ENCODE data around the gene ANKFY1.

- TF ChIP-seq, protein P1, sequence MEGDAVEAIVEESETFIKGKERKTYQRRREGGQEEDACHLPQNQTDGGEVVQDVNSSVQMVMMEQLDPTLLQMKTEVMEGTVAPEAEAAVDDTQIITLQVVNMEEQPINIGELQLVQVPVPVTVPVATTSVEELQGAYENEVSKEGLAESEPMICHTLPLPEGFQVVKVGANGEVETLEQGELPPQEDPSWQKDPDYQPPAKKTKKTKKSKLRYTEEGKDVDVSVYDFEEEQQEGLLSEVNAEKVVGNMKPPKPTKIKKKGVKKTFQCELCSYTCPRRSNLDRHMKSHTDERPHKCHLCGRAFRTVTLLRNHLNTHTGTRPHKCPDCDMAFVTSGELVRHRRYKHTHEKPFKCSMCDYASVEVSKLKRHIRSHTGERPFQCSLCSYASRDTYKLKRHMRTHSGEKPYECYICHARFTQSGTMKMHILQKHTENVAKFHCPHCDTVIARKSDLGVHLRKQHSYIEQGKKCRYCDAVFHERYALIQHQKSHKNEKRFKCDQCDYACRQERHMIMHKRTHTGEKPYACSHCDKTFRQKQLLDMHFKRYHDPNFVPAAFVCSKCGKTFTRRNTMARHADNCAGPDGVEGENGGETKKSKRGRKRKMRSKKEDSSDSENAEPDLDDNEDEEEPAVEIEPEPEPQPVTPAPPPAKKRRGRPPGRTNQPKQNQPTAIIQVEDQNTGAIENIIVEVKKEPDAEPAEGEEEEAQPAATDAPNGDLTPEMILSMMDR (IDR thresholded peaks at IDR 0.05) = no peak
- TF ChIP-seq POLR2A (IDR thresholded peaks at IDR 0.05) = no peak
Observed at GRCh38 chr17:4287710-4288109, 23.9 kb upstream of the ANKFY1 start.
